Hepatic stellate cell (primary cell): Measurements from ENCODE around the gene PIRT.

Source experiments
- DNase-seq: peaks from one replicate; pipeline ENCODE4 v3.0.0; 2011; ENCODE audit warnings: low spot score

The PIRT gene

DNA sequence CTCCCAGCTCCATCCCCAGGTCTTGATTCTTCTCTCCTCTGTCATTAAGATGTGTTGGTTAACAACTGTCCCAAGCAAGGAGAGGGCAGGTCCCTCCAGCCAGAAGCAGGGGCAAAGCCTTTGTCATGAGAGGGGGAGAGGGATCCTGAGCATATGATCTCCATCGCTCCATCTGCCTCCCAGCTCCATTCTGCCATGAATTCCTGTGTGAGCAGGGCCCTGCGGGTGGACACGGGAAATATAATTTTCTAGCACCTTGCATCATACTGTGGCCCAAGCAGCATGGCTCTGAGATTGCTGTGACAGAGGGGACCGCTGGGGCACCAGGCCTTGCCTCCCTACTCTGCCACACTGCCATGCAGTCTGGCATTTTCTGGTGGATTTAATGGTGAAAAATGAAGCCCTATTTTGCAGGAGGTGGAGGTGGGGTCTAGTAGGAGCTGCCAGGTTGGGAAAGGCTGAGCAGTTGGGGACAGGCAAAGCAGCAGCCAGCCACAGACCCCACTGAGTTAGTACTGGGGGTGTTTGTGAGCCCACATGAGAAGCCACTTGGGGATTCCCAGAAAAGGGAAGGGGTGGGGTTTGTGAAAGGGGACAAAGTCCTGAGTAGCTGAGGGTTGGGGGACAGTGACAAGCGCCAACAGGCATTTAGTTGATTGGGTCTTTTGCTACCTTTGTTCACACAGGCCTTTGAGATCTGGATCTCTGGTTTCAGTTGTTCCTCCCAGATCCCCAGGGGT lies 50.4 kb downstream of the PIRT start:
- DNase-seq: no peak

DNA sequence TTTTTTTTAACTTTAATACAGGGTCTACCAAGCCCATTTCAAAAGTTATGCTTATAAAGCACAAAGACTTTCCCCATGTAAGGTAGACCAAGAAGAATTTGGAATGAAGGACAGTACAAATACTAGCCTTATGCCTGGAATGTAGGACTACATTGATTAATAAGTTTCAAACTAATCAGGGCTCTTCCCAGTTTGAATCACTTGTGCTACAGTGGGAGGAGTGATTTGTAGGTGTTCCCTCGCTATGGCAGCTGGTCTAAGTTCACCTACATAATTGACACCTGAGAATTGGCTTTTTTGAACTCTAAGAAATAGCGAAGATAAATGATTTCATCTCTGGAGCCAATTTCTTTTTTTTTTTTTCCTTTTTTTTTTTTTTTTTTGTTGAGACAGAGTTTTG lies 52.6 kb downstream of the PIRT start:
- DNase-seq: no peak

GRCh38 chr17:10779609-10780008 lies 58.3 kb downstream of the PIRT start:
- DNase-seq: no peak

- DNase-seq: no peak
These were observed 60.0 kb downstream of the PIRT start for GRCh38 chr17:10777890-10778289.

GRCh38 chr17:10777131-10777807 lies 60.6 kb downstream of the PIRT start:
- no peak for DNase-seq

DNA sequence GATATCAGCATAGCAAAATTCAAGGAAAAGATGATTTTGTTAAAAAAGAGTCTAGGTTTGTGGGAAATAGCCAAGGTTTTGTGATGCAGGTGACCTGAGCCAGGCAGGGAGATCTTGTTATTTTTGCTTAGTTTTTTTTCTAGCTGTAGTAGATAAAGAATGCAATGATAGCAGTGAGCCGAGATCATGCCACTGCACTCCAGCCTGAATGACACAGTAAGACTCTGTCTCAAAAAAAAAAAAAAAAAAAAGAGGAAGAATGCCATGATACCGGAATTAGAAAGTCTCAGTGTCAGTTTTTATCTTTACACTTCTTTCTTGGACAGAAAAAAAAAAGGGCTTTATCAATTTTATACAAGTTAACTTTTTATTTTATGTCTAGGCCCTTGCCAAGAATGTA lies 61.5 kb downstream of the PIRT start:
- no peak for DNase-seq

- no peak for DNase-seq
These were observed 62.0 kb downstream of the PIRT start for GRCh38 chr17:10775740-10776356.

GRCh38 chr17:10775058-10775457 lies 62.8 kb downstream of the PIRT start:
- no peak for DNase-seq

GRCh38 chr17:10773391-10773790 lies 64.5 kb downstream of the PIRT start:
- DNase-seq: no peak
